Small intestine (tissue), 7 donors: ENCODE results near the gene COPZ2. TPM values are rescaled to one million over a fixed set of nuclear protein-coding genes. Genes with fewer than 3 reads are reported as not detected.
"Not testable (repeated sequence)": the region's sequence is repeated elsewhere in the genome, so short reads cannot be mapped to it uniquely, and the experiment has no call there.

Source experiments
- DNase-seq, 2 donors: peaks; one replicate each; pipeline versions ENCODE4 v3.0.0 to v3.0.0-alpha.2; 2013
- FAIRE-seq: peaks from 2 replicates; lab custom pipeline; 2012; peaks lifted over from hg19 to GRCh38; lab: Jason Lieb, UNC
- H3K27ac ChIP-seq, 3 donors: one replicate each; pipeline ENCODE4 v1.5.1; 2013; ENCODE audit warnings: low read length in 2 of 3, mild to moderate bottlenecking in 2 of 3, control low read depth in 1 of 3, inconsistent platforms in 1 of 3, low read depth in 1 of 3, moderate library complexity in 1 of 3
- H3K27me3 ChIP-seq, 3 donors: one replicate each; pipeline ENCODE4 v1.6.1; 2013; ENCODE audit warnings: low read length in 3 of 3, inconsistent platforms in 1 of 3; ENCODE audit not compliant: control insufficient read depth in 3 of 3, insufficient read depth in 3 of 3
- H3K36me3 ChIP-seq, 3 donors: one replicate each; pipeline ENCODE4 v1.6.1; 2013; ENCODE audit warnings: low read length in 3 of 3, inconsistent platforms in 1 of 3, low read depth in 1 of 3, mild to moderate bottlenecking in 1 of 3, moderate library complexity in 1 of 3; ENCODE audit not compliant: control insufficient read depth in 3 of 3, insufficient read depth in 2 of 3
- H3K4me1 ChIP-seq, 3 donors: one replicate each; pipeline ENCODE4 v1.6.1; 2013; ENCODE audit warnings: low read length in 2 of 3, inconsistent platforms in 1 of 3, low read depth in 1 of 3, mild to moderate bottlenecking in 1 of 3, moderate library complexity in 1 of 3; ENCODE audit not compliant: control insufficient read depth in 3 of 3, insufficient read depth in 2 of 3
- H3K4me3 ChIP-seq, 3 donors: one replicate each; pipeline ENCODE4 v1.5.1; 2013; ENCODE audit warnings: low read length in 3 of 3, control low read depth in 1 of 3, inconsistent platforms in 1 of 3, low read depth in 1 of 3, mild to moderate bottlenecking in 1 of 3, moderate library complexity in 1 of 3
- H3K9me3 ChIP-seq, 2 donors: one replicate each; pipeline ENCODE4 v1.6.1; 2013; ENCODE audit warnings: low read depth in 1 of 2, low read length in 1 of 2; ENCODE audit not compliant: control insufficient read depth in 2 of 2, insufficient read depth in 1 of 2
- WGBS, 3 donors: extraction: QIAGEN DNeasy Blood & Tissue Kit; methylation state at CpG; one replicate each; pipeline ENCODE4 v1.1.7; 2013; 5-methylcytosine and 5-hydroxymethylcytosine counted together
- polyA plus RNA-seq, 4 donors: library from polyadenylated mRNA; stranded (reverse) in 3 of 4; unstranded in 1 of 4; fragments of 200-250 nt in 3 of 4; fragments of 120-200 nt in 1 of 4; gene quantifications; one replicate each; pipeline versions ENCODE4 v1.2.1 to v1.2.3, GENCODE V29; 2013
- donor health status: healthy with polysubstance abuse.
- donor health status: control.
- donor health status: control.
- donor health status: Bipolar disorder and iron deficiency.
- donor health status: healthy.

The COPZ2 gene
- polyA plus RNA-seq, 4 donors, result 4.4 to 7.3 (median 5.6) TPM; not detected in 1

DNA sequence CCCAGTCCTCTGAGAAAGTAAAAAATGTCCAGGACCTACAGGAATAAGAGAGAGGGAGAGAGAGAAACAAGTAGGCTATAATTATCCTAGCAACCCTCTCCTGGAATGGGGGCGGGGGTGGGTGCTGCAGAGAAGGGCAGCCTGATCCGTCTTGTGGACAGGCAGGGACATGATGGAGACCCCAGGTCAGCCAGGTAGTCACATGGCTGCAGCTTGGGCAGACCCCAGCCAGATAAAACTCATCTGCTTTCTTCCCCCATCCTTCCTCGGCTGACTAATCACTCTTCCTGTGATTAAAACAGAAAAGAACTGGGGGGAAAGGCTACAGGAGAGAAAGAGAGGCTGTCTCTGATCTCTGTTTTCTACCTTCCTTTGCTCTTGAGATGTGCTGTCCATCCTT lies 32.6 kb downstream of the COPZ2 start:
- H3K36me3 ChIP-seq, result no peaks in the 10 kb centered on the region
- FAIRE-seq, result no peak
- no peak for DNase-seq
- H3K4me3 ChIP-seq, result no peak overlapping the region
- H3K4me1 ChIP-seq, result peaks cover 0 to 10% (median 0%) of the 10 kb centered on the region in 3 donors
- peaks cover 0 to 6% (median 2%) of the 10 kb centered on the region in 3 donors for H3K27me3 ChIP-seq
- WGBS, 3 donors, result 53 to 60% (median 53%) methylated on average over 3 of the region's 3 CpGs
- no peak overlapping the region for H3K27ac ChIP-seq
- no peaks in the 10 kb centered on the region for H3K9me3 ChIP-seq

DNA sequence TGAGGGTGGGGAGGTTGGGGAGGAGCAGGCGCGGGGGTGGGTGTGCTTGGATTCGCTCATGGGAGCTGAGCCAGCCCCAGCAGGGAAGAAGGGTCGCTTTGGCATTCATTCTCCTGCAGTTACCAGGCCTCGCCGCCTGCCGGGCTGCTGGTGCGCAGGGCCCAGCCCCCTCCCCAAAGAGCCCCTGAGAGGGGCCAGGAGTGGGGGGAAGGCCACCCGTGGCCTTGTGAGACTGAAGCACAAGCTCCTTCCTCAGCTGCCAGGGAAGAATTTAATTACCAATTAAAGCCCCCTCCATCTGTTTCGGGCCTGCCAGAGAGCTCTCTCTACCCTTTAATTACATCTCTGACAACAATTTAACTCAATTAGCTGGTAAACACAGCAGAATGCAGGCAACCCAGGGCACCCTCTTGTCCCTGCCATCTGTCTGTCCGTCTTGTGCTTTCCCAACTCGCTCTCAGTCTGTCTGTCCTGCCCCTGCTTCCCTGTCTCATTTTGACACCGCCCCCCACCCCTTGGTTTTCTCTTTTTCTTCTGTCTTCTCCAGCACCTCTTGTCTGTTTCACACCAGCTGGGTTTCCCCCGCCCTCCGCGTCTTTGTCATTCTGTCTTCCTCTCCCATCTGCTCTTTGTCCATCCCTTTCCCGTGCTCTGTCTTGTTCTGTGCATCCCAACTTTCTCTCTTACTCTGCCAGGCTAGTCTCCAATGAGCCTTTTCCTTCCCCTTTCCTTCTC lies 34.0 kb downstream of the COPZ2 start:
- no peak for FAIRE-seq

DNA sequence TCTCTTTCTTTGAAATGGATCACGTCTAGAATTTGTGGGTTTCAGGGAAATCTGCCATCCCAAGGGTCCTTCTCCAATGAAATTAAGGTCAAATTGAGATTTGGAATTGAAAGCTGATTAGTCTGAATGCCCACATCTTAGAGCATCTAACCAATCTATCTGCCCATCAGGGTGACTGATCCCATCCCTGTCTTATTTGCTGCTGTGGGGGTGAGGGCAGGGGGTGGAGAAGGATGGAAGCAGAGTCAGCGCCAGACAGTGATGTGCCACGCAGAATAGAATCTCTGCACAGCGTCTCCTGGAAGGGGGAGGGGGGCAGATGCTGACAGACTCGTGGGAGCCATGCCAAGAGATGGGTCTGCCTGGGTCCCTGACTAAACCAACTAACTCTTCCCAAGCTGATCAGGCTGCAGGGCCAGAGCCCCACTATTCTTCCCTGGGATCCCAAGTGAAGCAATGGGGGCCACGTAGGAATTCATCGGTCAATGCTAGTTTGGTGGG lies 34.6 kb downstream of the COPZ2 start:
- Histone ChIP-seq H3K27ac (peak overlapping the region in 2 of 3 donors; percentile 50 to 63), H3K36me3 (no peaks in the 10 kb centered on the region), H3K27me3 (peaks cover 0 to 6% (median 0%) of the 10 kb centered on the region in 3 donors), H3K4me3 (no peak overlapping the region), H3K4me1 (peaks cover 0 to 10% (median 0%) of the 10 kb centered on the region in 3 donors), H3K9me3 (no peaks in the 10 kb centered on the region)
- WGBS, 3 donors, result 69 to 79% (median 72%) methylated on average over 7 of the region's 7 CpGs
- DNase-seq (no peak), FAIRE-seq (no peak)

More for the DNA sequence above, 34.0 kb downstream of the COPZ2 start:
- no peak for DNase-seq
- 74 to 92% (median 86%) methylated on average over 12 to 17 of the region's 17 CpGs for WGBS, 3 donors
- H3K4me1 ChIP-seq, result peaks cover 0 to 10% (median 0%) of the 10 kb centered on the region in 3 donors
- no peak overlapping the region for H3K4me3 ChIP-seq
- H3K27ac ChIP-seq, result peak overlapping the region in 2 of 3 donors; percentile 50 to 63
- peaks cover 0 to 6% (median 0%) of the 10 kb centered on the region in 3 donors for H3K27me3 ChIP-seq
- H3K9me3 ChIP-seq, result no peaks in the 10 kb centered on the region
- no peaks in the 10 kb centered on the region for H3K36me3 ChIP-seq

DNA sequence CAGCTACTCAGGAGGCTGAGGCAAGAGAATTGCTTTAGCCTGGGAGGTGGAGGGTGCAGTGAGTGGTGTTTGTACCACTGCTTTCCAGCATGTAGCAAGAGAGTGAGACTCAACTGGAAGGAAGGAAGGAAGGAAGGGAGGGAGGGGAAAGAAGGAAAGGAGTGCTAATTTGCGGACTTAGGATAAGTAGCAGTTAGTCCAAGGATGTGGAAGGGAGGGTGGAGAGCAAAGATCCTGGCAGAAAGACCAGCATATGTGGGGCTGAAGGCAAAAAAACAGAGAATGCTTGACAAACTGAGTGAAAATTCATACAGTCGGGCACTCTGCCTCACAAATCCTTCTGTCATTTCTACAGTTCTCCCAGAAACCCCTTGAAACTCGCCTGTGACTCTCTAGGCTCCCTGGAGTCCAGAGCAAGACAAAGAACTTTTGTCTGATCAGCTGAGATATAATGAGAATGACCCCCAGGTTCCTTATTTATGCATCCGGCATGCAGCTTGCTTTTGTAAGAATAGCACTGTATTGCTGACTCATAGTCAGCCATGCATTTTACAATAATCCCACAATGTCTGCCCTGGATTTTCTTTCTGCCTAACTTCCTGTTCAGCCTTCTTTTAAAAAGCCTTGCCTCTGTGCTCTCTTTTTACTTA lies 35.2 kb downstream of the COPZ2 start:
- H3K4me1 ChIP-seq, result peaks cover 0 to 10% (median 0%) of the 10 kb centered on the region in 3 donors
- peak overlapping the region in 2 of 3 donors; percentile 43 to 50 for H3K27ac ChIP-seq
- 37 to 58% (median 56%) methylated on average over 4 of the region's 4 CpGs for WGBS, 3 donors
- H3K36me3 ChIP-seq, result no peaks in the 10 kb centered on the region
- H3K9me3 ChIP-seq, result no peaks in the 10 kb centered on the region
- H3K4me3 ChIP-seq, result no peak overlapping the region
- no peak for FAIRE-seq
- DNase-seq, result no peak
- peaks cover 0 to 6% (median 0%) of the 10 kb centered on the region in 3 donors for H3K27me3 ChIP-seq

DNA sequence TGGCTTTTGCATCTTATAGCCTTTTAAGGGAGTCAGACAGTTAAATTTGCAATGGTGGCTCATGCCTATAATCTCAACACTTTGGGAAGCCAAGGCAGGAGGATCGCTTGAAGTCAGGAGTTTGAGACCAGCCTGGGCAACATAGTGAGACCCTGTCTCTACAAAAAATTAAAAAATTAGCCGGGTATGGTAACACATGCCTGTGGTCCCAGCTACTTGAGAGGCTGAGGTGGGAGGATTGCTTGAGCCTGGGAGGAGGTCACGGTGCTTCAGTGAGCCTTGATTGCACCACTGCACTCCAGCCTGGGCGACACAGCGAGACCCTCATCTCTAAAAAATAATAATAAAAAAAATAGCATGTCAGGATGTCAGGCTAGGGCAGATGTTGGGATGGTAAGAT lies 35.9 kb downstream of the COPZ2 start:
- not testable (repeated sequence) for H3K4me3 ChIP-seq, H3K9me3 ChIP-seq, FAIRE-seq, H3K27ac ChIP-seq, H3K36me3 ChIP-seq, DNase-seq, H3K27me3 ChIP-seq
- 93 to 97% (median 95%) methylated on average over 5 of the region's 5 CpGs for WGBS, 3 donors
- H3K4me1 ChIP-seq, result peaks cover 0 to 10% (median 0%) of the 10 kb centered on the region in 3 donors

DNA sequence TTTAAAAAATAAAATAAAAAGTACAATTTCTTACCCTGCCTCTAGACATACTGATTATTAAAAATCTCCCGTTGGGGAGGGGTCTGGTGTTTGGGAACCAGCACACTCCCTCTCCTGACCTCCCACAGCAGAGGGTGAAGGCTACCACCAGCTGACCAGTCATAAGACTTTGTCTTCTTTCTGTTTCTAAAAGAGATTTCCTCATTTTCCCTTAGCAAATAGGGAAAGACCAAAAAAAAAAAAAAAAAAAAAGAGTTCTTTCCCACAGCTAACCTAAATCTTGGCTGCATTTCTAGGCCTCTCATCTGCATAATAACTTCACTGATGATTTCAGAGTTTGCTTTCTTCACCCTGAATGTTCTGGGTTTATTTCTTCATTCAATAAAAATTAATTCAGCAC lies 36.4 kb downstream of the COPZ2 start:
- H3K36me3 ChIP-seq, result no peaks in the 10 kb centered on the region
- WGBS, 3 donors, result 77 to 85% (median 83%) methylated on average over 1 of the region's 1 CpG

DNA sequence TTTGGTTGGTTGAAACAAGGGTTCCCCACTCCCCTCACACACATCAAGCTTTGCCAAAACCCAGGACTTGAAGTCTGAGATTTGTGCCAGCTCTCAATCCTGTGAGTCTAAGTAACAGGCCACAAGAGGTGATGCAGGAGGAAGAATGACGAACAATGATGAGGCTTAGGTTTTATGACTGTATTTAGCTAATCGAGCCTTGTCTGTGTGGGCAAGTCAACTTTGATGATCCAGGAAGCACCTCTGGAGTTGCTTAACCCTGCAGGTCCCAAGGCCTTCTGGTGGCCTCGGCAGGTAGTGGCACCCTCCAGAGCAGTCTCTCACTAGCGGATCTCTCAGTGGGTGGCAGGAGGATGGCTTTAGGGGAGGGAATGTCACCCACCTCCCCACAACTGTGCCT lies 38.0 kb downstream of the COPZ2 start:
- peak in 1 of 2 donors; percentile 17 for DNase-seq
- peaks cover 0 to 10% (median 0%) of the 10 kb centered on the region in 3 donors for H3K4me1 ChIP-seq
- no peaks in the 10 kb centered on the region for H3K9me3 ChIP-seq
- H3K27ac ChIP-seq, result no peak overlapping the region
- no peak overlapping the region for H3K4me3 ChIP-seq
- 25 to 42% (median 29%) methylated on average over 4 of the region's 4 CpGs for WGBS, 3 donors
- FAIRE-seq, result no peak
- peaks cover 0 to 7% (median 0%) of the 10 kb centered on the region in 3 donors for H3K27me3 ChIP-seq
- no peaks in the 10 kb centered on the region for H3K36me3 ChIP-seq

More for the DNA sequence above, 36.4 kb downstream of the COPZ2 start:
- Histone ChIP-seq H3K27me3 (peaks cover 0 to 6% (median 0%) of the 10 kb centered on the region in 3 donors), H3K4me3 (no peak overlapping the region), H3K9me3 (no peaks in the 10 kb centered on the region), H3K4me1 (peaks cover 0 to 10% (median 0%) of the 10 kb centered on the region in 3 donors), H3K27ac (no peak overlapping the region)
- DNase-seq (no peak), FAIRE-seq (no peak)

DNA sequence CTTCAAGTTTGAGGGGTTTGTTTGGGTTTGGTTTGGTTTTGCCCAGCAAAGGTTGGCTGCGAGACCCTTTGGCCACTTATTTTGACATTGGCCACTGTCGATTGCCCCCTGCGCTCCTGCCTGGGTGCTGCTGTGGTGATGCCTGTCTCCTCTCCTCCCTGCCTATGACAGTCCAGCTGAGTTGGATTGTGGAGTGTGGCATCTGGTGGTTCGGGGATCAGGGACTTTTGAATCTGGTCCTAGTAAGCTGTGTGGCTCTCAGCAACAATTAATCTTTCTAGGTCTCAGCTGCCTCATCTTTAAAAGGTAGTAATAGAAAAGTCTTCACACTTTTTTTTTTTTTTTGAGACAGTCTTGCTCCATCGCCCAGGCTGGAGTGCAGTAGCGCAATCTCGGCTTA lies 39.6 kb downstream of the COPZ2 start:
- DNase-seq, result no peak
- Histone ChIP-seq H3K36me3 (no peaks in the 10 kb centered on the region), H3K4me1 (peaks cover 0 to 8% (median 0%) of the 10 kb centered on the region in 3 donors), H3K27ac (no peak overlapping the region), H3K4me3 (no peak overlapping the region), H3K27me3 (peaks cover 0 to 2% (median 0%) of the 10 kb centered on the region in 3 donors), H3K9me3 (no peaks in the 10 kb centered on the region)
- WGBS, 3 donors, result 90 to 95% (median 92%) methylated on average over 7 of the region's 7 CpGs
- no peak for FAIRE-seq
